PFSK-1 (cell line): ENCODE measurements around the gene CLIC5.

Experiments
- POLR2AphosphoS5 ChIP-seq: IDR thresholded peaks from 2 replicates; pipeline ENCODE4 v1.6.1; 2012; ENCODE audit warnings: low read depth, mild to moderate bottlenecking, control low read depth, low read length, moderate library complexity
- REST ChIP-seq, 2 experiments: IDR thresholded peaks; 2 replicates each; pipeline versions ENCODE4 v1.6.1 to v1.8.0; 2011 to 2012; ENCODE audit warnings: low read depth in 2 of 2, low read length in 2 of 2, control low read depth in 1 of 2, inconsistent platforms in 1 of 2, mild to moderate bottlenecking in 1 of 2, moderate library complexity in 1 of 2; ENCODE audit not compliant: insufficient read depth in 1 of 2
- SIN3A ChIP-seq: IDR thresholded peaks from 2 replicates; pipeline ENCODE4 v1.6.1; 2012; ENCODE audit warnings: mild to moderate bottlenecking, low read length, moderate library complexity, borderline replicate concordance; ENCODE audit not compliant: insufficient read depth
- TAF1 ChIP-seq: IDR thresholded peaks from 2 replicates; pipeline ENCODE4 v1.6.1; 2012; ENCODE audit warnings: low read length, control low read depth, borderline replicate concordance; ENCODE audit not compliant: insufficient read depth

- TF ChIP-seq TAF1 (no peak), SIN3A (no peak), POLR2AphosphoS5 (no peak), REST (IDR thresholded peaks at IDR 0.05; ENCODE audit: insufficient read depth in 1 of 2, low read depth in 2 of 2, low read length in 2 of 2) (no peak)
These were observed 42.1 kb upstream of the CLIC5 start for GRCh38 chr6:46057792-46058191.
